HepG2 (cell line): Measurements from ENCODE around the gene CLDN7. TPM values are rescaled to one million over a fixed set of nuclear protein-coding genes. Genes with fewer than 3 reads are reported as not detected.

Experiments used
- ARID2 ChIP-seq: sonication (generic); formaldehyde crosslinking; IDR thresholded peaks from 2 replicates; pipeline ENCODE4 v1.8.1; 2022; ENCODE audit warnings: mild to moderate bottlenecking, missing genetic modification reagents, borderline replicate concordance
- ATRX ChIP-seq: sonication (generic); formaldehyde crosslinking; IDR thresholded peaks from 2 replicates; pipeline ENCODE4 v1.4.0; 2020; ENCODE audit warnings: missing genetic modification reagents, borderline replicate concordance
- BRCA1 ChIP-seq: sonication (generic); formaldehyde crosslinking; IDR thresholded peaks from 2 replicates; pipeline ENCODE4 v1.4.0; 2020; ENCODE audit warnings: missing genetic modification reagents
- FUBP1 ChIP-seq: sonication (generic); formaldehyde crosslinking; IDR thresholded peaks from 2 replicates; pipeline ENCODE4 v1.5.1; 2020; ENCODE audit warnings: missing genetic modification reagents, mild to moderate bottlenecking, borderline replicate concordance
- HNRNPLL ChIP-seq: fragments of 200-400 bp; formaldehyde crosslinking; IDR thresholded peaks from 2 replicates; pipeline ENCODE4 v1.6.1; 2017; ENCODE audit warnings: mild to moderate bottlenecking, low read depth, low read length; ENCODE audit not compliant: poor library complexity, severe bottlenecking
- PATZ1 ChIP-seq: sonication (generic); formaldehyde crosslinking; IDR thresholded peaks from 2 replicates; pipeline ENCODE4 v1.4.0; 2020; ENCODE audit warnings: missing genetic modification reagents
- SAFB2 ChIP-seq: sonication (generic); formaldehyde crosslinking; IDR thresholded peaks from 2 replicates; pipeline ENCODE4 v1.5.1; 2020; ENCODE audit warnings: missing genetic modification reagents, low read depth, mild to moderate bottlenecking, borderline replicate concordance
- SAP130 ChIP-seq: IDR thresholded peaks from 2 replicates; pipeline ENCODE4 v1.6.1; 2016; ENCODE audit warnings: low read depth
- SMC3 ChIP-seq: IDR thresholded peaks from 2 replicates; pipeline ENCODE4 v1.6.1; 2011; ENCODE audit warnings: low read length, improper control_type of control experiment
- ZFYVE20 ChIP-seq: sonication (generic); formaldehyde crosslinking; IDR thresholded peaks from 2 replicates; pipeline ENCODE4 v1.8.0; 2023; ENCODE audit warnings: low read depth, mild to moderate bottlenecking, moderate library complexity, missing genetic modification reagents, borderline replicate concordance
- ZNF816 ChIP-seq: sonication (generic); formaldehyde crosslinking; IDR thresholded peaks from 2 replicates; pipeline ENCODE4 v1.8.0; 2022; ENCODE audit warnings: missing genetic modification reagents, mild to moderate bottlenecking, borderline replicate concordance
- polyA plus RNA-seq, 8 experiments: library from polyadenylated mRNA; depleted of rRNA in 3 of 8; stranded (reverse) in 7 of 8; unstranded in 1 of 8; fragments of >200 nt; fragmentation: Illumina TruSeq in 4 of 8; extraction: Trizol in 4 of 8; gene quantifications; 2 replicates each; pipeline versions ENCODE4 v1.2.1 to v1.2.3, GENCODE V29; 2011 to 2016; ENCODE audit warnings: low read depth in 4 of 8, missing spikeins in 1 of 8, mixed read lengths in 1 of 8; ENCODE audit not compliant: insufficient read depth in 1 of 8
- total RNA-seq, 5 experiments: library from RNA; depleted of rRNA; stranded (reverse); fragments of >200 nt; fragmentation: Illumina TruSeq; extraction: Trizol; gene quantifications; 2 replicates each; pipeline ENCODE4 v1.2.3, GENCODE V29; 2016; ENCODE audit warnings: low read depth in 1 of 5
- TF ChIP-seq, protein P1 (sequence below): sonication (generic); formaldehyde crosslinking; IDR thresholded peaks from 2 replicates; pipeline ENCODE4 v1.5.1; 2020; ENCODE audit warnings: mild to moderate bottlenecking, missing genetic modification reagents, borderline replicate concordance

Gene CLDN7
- total and polyA plus RNA-seq, 2 of the 13 experiments (the other 11 are each of a cell fraction or from before 2014, with no cell fraction given) = not detected

DNA sequence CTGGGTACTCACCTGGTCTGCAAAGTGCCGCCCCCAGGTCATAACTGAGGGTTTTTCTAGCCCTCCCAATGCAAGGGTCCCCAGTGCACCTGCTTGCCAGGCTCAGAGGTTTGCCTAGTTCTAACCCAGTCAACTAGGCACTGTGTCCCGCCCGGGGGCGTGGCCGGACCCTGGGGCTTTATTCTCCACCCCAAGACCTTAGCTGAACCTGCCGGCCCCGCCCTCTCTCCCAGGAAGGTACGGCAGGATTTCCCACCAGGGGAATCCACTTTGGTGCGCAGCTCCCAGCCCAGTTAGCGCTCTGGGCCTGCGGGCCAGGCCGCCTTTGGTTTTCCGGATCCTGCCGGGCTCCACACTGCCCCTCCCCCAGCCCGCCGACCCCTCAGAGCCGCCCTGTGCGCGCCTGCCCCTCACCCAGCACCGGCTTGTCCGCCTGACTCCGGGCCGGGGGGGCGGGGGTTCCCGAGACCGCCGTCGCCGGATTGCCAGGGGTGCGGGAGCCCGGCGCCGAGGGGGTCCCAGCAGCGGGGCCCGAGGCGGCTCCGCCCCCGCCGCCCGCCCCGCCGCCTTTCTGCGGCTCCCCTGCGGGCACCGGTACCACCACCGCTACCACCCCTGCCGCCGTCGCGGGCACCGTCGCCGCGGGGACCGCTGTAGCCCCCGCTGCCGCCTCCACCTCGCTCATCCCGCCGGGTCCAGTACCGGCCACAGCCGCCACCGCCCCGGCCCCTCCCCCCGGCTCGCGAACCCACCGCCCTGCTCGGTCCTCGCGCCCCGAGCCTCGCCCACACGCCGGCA lies 31.7 kb upstream of the CLDN7 start (continued):
- no peak for TF ChIP-seq ZNF816 (CRISPR knock-in tag)
- TF ChIP-seq ZFYVE20 = no peak
- TF ChIP-seq BRCA1 (CRISPR knock-in tag) = no peak
- peak; percentile 35; the same call in 1 of the 2 replicates for TF ChIP-seq SAP130 (CRISPR knock-in tag)
- TF ChIP-seq SMC3 = no peak
- no peak for TF ChIP-seq SAFB2 (CRISPR knock-in tag)
- TF ChIP-seq ARID2 = no peak
- TF ChIP-seq, protein P1, sequence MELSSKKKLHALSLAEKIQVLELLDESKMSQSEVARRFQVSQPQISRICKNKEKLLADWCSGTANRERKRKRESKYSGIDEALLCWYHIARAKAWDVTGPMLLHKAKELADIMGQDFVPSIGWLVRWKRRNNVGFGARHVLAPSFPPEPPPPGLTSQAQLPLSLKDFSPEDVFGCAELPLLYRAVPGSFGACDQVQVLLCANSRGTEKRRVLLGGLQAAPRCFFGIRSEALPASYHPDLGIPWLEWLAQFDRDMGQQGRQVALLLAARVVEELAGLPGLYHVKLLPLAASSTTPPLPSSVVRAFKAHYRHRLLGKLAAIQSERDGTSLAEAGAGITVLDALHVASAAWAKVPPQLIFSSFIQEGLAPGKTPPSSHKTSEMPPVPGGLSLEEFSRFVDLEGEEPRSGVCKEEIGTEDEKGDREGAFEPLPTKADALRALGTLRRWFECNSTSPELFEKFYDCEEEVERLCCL = no peak
- no peak for TF ChIP-seq ATRX (CRISPR knock-in tag)
- TF ChIP-seq PATZ1 (CRISPR knock-in tag) = peak; percentile 57; the same call in 1 of the 2 replicates
- peak; percentile 33 for TF ChIP-seq HNRNPLL
- TF ChIP-seq FUBP1 = no peak
